ENCODE measurements around the gene ITGA8. TPM values are rescaled to one million over a fixed set of nuclear protein-coding genes. Genes with fewer than 3 reads are reported as not detected.
A peak's percentile ranks its signal among the peaks of the same experiment; 100 is the strongest.
"Not testable (repeated sequence)": the region's sequence is repeated elsewhere in the genome, so short reads cannot be mapped to it uniquely, and the experiment has no call there.

ITGA8 gene
- total and polyA plus RNA-seq, 2 donors (not counting 1 experiment from before 2014, with no cell fraction given) = not detected

DNA sequence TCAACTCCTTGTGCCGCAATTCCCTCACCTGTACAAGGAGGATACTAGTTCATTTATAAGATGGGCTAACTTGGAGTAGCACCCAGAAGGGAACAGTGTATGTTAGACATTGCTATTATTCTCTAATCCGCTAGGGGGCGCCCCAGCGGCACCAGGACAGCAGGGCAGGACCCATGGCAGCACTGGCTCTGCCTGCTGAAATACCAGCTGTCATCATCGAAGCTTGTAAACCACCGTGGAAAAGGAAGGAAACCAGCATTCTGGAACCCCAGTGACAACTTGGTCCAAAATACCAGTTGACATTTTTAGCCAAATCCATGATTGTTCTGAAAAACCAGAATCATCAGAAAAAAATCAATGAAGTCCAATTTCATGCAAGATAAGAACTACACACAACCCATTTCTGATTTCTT lies 134.4 kb downstream of the ITGA8 start:
- H3K9me3 Mint-ChIP-seq (ENCODE audit: insufficient read depth) = peaks cover 4% of the 10 kb centered on the region
- no peaks in the 10 kb centered on the region for H3K4me1 Mint-ChIP-seq
- peak; percentile 9 for DNase-seq
- Histone ChIP-seq H3K27me3 (replicated peaks in 1 of 4; ENCODE audit: control extremely low read depth in 1 of 4, control insufficient read depth in 3 of 4, insufficient read depth in 4 of 4, low read length in 3 of 4) (no peaks in the 10 kb centered on the region), H2AFZ (ENCODE audit: insufficient read depth, low read depth, low read length, poor library complexity, severe bottlenecking) (no peak overlapping the region), H3K79me2 (ENCODE audit: control insufficient read depth, insufficient read depth, low read length) (no peaks in the 10 kb centered on the region), H3K4me1 (ENCODE audit: control insufficient read depth in 2 of 2, insufficient read depth in 2 of 2, low read length in 2 of 2) (no peaks in the 10 kb centered on the region), H3K4me3 (ENCODE audit: control extremely low read depth in 1 of 5, extremely low read depth in 1 of 5, insufficient read depth in 1 of 5, low read depth in 2 of 5, low read length in 4 of 5) (no peak overlapping the region), H3K36me3 (replicated peaks in 1 of 2; ENCODE audit: control extremely low read depth in 1 of 2, control insufficient read depth in 1 of 2, extremely low read depth in 1 of 2, insufficient read depth in 2 of 2, low read length in 1 of 2) (no peaks in the 10 kb centered on the region), H4K20me1 (ENCODE audit: control insufficient read depth, insufficient read depth, low read length, poor library complexity, severe bottlenecking) (no peaks in the 10 kb centered on the region), H3K9me3 (ENCODE audit: control extremely low read depth in 1 of 3, control insufficient read depth in 2 of 3, insufficient read depth in 1 of 3, low read length in 2 of 3) (peaks cover 0 to 2% (median 0%) of the 10 kb centered on the region in 3 donors), H3K27ac (ENCODE audit: low read length in 2 of 2) (no peak overlapping the region), H3K9ac (ENCODE audit: low read length) (no peak overlapping the region), H3K4me2 (replicated peaks; ENCODE audit: low read depth, low read length, poor library complexity, severe bottlenecking) (no peak overlapping the region)
- H3K4me3 Mint-ChIP-seq = no peak overlapping the region
- no peak overlapping the region for H3K27ac Mint-ChIP-seq
- ChIA-PET POLR2A (no interaction called here), CTCF (no interaction called here)
- no peak for ATAC-seq (ENCODE audit: low read depth)
- intact Hi-C loops (cut with micrococcal nuclease) = no loop called here
- TF ChIP-seq EZH2 (IDR thresholded peaks at IDR 0.05; ENCODE audit: borderline replicate concordance, insufficient read depth, low read depth, low read length, poor library complexity, severe bottlenecking) = no peak
- TF ChIP-seq, protein P1, sequence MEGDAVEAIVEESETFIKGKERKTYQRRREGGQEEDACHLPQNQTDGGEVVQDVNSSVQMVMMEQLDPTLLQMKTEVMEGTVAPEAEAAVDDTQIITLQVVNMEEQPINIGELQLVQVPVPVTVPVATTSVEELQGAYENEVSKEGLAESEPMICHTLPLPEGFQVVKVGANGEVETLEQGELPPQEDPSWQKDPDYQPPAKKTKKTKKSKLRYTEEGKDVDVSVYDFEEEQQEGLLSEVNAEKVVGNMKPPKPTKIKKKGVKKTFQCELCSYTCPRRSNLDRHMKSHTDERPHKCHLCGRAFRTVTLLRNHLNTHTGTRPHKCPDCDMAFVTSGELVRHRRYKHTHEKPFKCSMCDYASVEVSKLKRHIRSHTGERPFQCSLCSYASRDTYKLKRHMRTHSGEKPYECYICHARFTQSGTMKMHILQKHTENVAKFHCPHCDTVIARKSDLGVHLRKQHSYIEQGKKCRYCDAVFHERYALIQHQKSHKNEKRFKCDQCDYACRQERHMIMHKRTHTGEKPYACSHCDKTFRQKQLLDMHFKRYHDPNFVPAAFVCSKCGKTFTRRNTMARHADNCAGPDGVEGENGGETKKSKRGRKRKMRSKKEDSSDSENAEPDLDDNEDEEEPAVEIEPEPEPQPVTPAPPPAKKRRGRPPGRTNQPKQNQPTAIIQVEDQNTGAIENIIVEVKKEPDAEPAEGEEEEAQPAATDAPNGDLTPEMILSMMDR (IDR thresholded peaks at IDR 0.05) = peak; percentile 43
- 0% methylated on average over 5 of the region's 6 CpGs for WGBS (ENCODE audit: insufficient coverage)
- peaks cover 8% of the 10 kb centered on the region for H3K27me3 Mint-ChIP-seq

DNA sequence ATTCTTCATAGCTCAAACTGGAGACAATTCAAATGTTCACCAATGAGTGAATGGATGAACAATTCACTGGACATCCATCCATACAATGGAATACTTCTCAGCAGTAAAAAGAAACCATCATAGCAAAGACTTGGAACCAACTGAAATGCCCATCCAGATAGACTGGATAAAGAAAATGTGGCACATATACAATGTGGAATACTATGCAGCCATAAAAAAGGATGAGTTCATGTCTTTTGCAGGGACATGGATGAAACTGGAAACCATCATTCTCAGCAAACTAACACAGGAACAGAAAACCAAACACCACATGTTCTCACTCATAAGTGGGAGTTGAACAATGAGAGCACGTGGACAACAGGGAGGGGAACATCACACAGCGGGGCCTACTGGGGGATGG lies 136.8 kb downstream of the ITGA8 start:
- intact Hi-C loops (cut with micrococcal nuclease); H3K4me3 ChIP-seq (ENCODE audit: control extremely low read depth in 1 of 5, extremely low read depth in 1 of 5, insufficient read depth in 1 of 5, low read depth in 2 of 5, low read length in 4 of 5); H3K4me1 ChIP-seq (ENCODE audit: control insufficient read depth in 2 of 2, insufficient read depth in 2 of 2, low read length in 2 of 2); H3K9me3 Mint-ChIP-seq (ENCODE audit: insufficient read depth); H3K4me3 Mint-ChIP-seq; H3K36me3 ChIP-seq (replicated peaks in 1 of 2; ENCODE audit: control extremely low read depth in 1 of 2, control insufficient read depth in 1 of 2, extremely low read depth in 1 of 2, insufficient read depth in 2 of 2, low read length in 1 of 2); H4K20me1 ChIP-seq (ENCODE audit: control insufficient read depth, insufficient read depth, low read length, poor library complexity, severe bottlenecking); POLR2A ChIA-PET; H3K9ac ChIP-seq (ENCODE audit: low read length); H3K27ac Mint-ChIP-seq; H3K79me2 ChIP-seq (ENCODE audit: control insufficient read depth, insufficient read depth, low read length); DNase-seq; H2AFZ ChIP-seq (ENCODE audit: insufficient read depth, low read depth, low read length, poor library complexity, severe bottlenecking); H3K27ac ChIP-seq (ENCODE audit: low read length in 2 of 2); H3K4me2 ChIP-seq (replicated peaks; ENCODE audit: low read depth, low read length, poor library complexity, severe bottlenecking); CTCF ChIA-PET; H3K27me3 Mint-ChIP-seq; H3K27me3 ChIP-seq (replicated peaks in 1 of 4; ENCODE audit: control extremely low read depth in 1 of 4, control insufficient read depth in 3 of 4, insufficient read depth in 4 of 4, low read length in 3 of 4); H3K4me1 Mint-ChIP-seq; ATAC-seq (ENCODE audit: low read depth); H3K9me3 ChIP-seq (ENCODE audit: control extremely low read depth in 1 of 3, control insufficient read depth in 2 of 3, insufficient read depth in 1 of 3, low read length in 2 of 3): not testable (repeated sequence)
- no CpG with 5 or more reads among the region's 2 CpGs for WGBS (ENCODE audit: insufficient coverage)
